ENCODE measurements around the gene VPS13D. TPM values are rescaled to one million over a fixed set of nuclear protein-coding genes. Genes with fewer than 3 reads are reported as not detected.

VPS13D gene
- total and polyA plus RNA-seq, 10 donors = 10.1 to 108 (median 86.3) TPM

DNA sequence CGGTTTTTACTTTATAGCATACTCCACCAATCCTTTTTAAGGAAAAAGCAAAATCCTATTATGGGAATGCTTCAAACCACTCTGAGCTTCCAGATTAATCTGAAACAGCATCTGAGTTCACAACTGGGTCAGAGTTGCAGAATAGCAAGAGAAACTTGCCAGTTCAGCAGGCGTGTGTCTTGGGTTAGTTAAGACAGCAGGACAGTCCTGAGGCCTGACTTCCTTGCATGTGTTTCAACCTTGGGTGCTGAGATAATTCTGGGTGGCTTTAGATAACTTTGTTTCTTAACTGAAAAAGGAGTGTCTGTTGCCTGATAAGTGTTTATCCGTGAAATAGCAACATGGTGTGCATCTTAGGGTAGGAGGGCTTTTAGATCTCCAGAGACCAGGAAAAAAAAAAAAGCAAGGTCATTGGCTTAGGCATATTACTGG is 218.9 kb downstream of the VPS13D start:
- Histone ChIP-seq H3K36me3 (peaks cover 0 to 50% (median 2%) of the 10 kb centered on the region in 6 donors), H3K27ac (peak overlapping the region; percentile 18 to 80 (median 70)), H3K4me1 (peaks cover 20 to 61% (median 43%) of the 10 kb centered on the region in 6 donors), H3K9me3 (no peaks in the 10 kb centered on the region), H3K4me3 (no peak overlapping the region), H3K27me3 (replicated peaks in 1 of 7) (no peaks in the 10 kb centered on the region)
- 64 to 79% (median 70%) methylated on average over 3 of the region's 3 CpGs for WGBS, 5 donors
- intact Hi-C loops (cut with DNase I; ENCODE audit: low total_unique reads) = no loop called here
- DNase-seq = no peak
- TF ChIP-seq POLR2A (IDR thresholded peaks at IDR 0.05) = no peak
- no peak for TF ChIP-seq POLR2AphosphoS5 (IDR thresholded peaks at IDR 0.05)
- TF ChIP-seq, protein P1, sequence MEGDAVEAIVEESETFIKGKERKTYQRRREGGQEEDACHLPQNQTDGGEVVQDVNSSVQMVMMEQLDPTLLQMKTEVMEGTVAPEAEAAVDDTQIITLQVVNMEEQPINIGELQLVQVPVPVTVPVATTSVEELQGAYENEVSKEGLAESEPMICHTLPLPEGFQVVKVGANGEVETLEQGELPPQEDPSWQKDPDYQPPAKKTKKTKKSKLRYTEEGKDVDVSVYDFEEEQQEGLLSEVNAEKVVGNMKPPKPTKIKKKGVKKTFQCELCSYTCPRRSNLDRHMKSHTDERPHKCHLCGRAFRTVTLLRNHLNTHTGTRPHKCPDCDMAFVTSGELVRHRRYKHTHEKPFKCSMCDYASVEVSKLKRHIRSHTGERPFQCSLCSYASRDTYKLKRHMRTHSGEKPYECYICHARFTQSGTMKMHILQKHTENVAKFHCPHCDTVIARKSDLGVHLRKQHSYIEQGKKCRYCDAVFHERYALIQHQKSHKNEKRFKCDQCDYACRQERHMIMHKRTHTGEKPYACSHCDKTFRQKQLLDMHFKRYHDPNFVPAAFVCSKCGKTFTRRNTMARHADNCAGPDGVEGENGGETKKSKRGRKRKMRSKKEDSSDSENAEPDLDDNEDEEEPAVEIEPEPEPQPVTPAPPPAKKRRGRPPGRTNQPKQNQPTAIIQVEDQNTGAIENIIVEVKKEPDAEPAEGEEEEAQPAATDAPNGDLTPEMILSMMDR (IDR thresholded peaks at IDR 0.05 in 8 of 11, conservative IDR thresholded peaks at IDR 0.05 in 3 of 11) = no peak

DNA sequence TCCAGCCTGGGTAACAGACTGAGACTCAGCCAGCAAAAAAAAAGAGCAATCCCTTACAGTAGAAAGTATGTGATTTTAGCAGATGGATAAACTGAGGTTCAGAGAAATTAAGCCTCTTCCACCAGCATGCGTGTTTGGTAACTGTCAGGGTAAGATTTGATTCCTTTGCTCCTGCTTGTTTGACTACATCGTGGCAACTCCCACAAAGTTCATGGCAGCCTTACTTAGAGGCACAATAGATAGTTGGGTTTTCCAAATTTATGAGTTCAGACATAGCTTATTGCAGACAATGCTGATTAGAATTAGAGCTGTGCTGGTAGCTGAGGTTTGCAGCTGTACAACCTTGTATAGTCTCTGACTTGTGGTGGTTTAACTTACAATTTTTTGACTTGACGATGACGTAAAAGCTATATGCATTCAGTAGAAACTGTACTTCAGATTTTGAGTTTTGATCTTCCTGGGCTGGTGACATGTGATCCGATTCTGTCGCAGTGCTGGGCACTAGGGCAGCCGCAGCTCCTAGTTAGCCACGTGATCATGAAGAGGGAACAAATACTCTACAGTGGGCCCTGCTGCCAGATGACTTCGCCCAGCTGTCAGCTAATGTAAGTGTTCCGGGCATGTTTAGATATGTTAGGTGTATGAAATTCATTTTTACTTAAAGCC is 220.4 kb downstream of the VPS13D start:
- 88 to 94% (median 93%) methylated on average over 10 of the region's 10 CpGs for WGBS, 5 donors
- Histone ChIP-seq H3K27me3 (replicated peaks in 1 of 7) (no peaks in the 10 kb centered on the region), H3K4me1 (peaks cover 20 to 76% (median 54%) of the 10 kb centered on the region in 6 donors), H3K9me3 (no peaks in the 10 kb centered on the region), H3K36me3 (peaks cover 0 to 50% (median 2%) of the 10 kb centered on the region in 6 donors), H3K4me3 (peak overlapping the region in 1 of 8 donors; percentile 29), H3K27ac (peak overlapping the region in 7 of 8 donors; percentile 18 to 80 (median 71))
- TF ChIP-seq POLR2A (IDR thresholded peaks at IDR 0.05) (no peak), POLR2AphosphoS5 (IDR thresholded peaks at IDR 0.05) (no peak)
- TF ChIP-seq, protein P1 (IDR thresholded peaks at IDR 0.05 in 8 of 11, conservative IDR thresholded peaks at IDR 0.05 in 3 of 11) = no peak
- no peak for DNase-seq
- intact Hi-C loops (cut with DNase I; ENCODE audit: low total_unique reads) = no loop called here

DNA sequence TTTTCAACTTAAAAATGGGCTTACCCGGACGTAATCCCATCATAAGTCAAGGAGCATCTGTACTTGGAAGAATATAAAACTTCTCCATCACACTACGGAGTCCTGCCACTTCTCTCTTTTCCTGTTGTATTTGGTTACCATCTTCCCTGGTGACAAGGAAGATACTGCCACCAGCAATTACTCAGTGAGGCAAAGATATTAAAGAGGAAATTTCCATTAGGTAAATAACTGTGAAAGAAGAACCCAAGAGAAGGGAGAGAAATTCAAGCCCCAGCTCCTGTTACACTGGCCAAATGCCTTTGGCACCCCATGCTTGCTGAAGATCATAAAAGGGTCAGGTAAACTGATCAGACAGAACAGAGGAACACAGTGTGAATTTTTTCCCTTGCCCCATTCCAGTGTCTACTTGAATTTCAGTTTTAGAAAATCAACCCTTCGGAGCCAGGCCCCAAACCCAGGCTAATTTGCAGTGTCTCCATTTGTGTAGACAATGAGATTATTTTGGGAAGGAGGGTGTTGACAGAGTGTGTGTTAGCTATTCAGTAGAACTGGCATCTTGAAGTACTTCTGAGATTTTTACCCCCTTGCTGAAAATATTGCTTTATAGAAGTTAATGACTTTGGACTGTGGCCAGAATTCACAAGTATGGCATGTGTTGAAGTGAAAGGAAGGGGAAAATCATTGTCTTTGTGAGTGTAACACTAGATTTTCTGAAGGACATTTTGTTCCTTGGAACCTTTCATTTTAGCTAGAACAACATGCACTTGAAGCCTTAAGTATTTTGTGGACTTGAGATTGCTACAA is 221.1 kb downstream of the VPS13D start:
- intact Hi-C loops (cut with DNase I; ENCODE audit: low total_unique reads) = no loop called here
- Histone ChIP-seq H3K9me3 (no peaks in the 10 kb centered on the region), H3K27me3 (replicated peaks in 1 of 7) (no peaks in the 10 kb centered on the region), H3K36me3 (peaks cover 0 to 51% (median 3%) of the 10 kb centered on the region in 6 donors), H3K4me3 (no peak overlapping the region), H3K4me1 (peaks cover 20 to 80% (median 56%) of the 10 kb centered on the region in 6 donors), H3K27ac (peak overlapping the region in 4 of 8 donors; percentile 9 to 80 (median 20))
- DNase-seq = no peak
- TF ChIP-seq POLR2A (IDR thresholded peaks at IDR 0.05) = no peak
- no peak for TF ChIP-seq POLR2AphosphoS5 (IDR thresholded peaks at IDR 0.05)
- TF ChIP-seq, protein P1 (IDR thresholded peaks at IDR 0.05 in 8 of 11, conservative IDR thresholded peaks at IDR 0.05 in 3 of 11) = no peak
- 94 to 97% (median 96%) methylated on average over 4 of the region's 4 CpGs for WGBS, 5 donors

DNA sequence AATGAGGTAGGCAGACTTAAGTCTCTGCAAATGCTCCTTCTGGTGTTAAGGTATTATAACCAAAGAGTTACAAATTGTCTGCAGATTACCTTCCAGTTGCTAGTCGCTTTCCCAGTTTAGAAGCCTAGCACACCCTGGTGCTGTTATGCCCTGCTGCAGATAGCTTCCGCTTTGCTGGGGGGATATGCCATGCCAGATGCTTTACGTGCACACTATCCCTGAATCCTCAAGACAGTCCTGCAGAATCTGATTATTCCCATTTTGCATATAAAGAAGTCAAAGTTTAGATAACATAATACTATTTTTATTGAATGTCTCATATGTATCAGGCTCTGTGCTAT is 221.7 kb downstream of the VPS13D start:
- Histone ChIP-seq H3K9me3 (no peaks in the 10 kb centered on the region), H3K36me3 (peaks cover 0 to 54% (median 9%) of the 10 kb centered on the region in 6 donors), H3K27me3 (replicated peaks in 1 of 7) (no peaks in the 10 kb centered on the region), H3K4me1 (peaks cover 20 to 84% (median 56%) of the 10 kb centered on the region in 6 donors), H3K4me3 (no peak overlapping the region), H3K27ac (peak overlapping the region in 1 of 8 donors; percentile 80)
- 94 to 99% (median 96%) methylated on average over 3 of the region's 3 CpGs for WGBS, 5 donors
- intact Hi-C loops (cut with DNase I; ENCODE audit: low total_unique reads) = no loop called here
- TF ChIP-seq, protein P1 (IDR thresholded peaks at IDR 0.05 in 8 of 11, conservative IDR thresholded peaks at IDR 0.05 in 3 of 11) = no peak
- TF ChIP-seq POLR2A (IDR thresholded peaks at IDR 0.05) (no peak), POLR2AphosphoS5 (IDR thresholded peaks at IDR 0.05) (no peak)
- no peak for DNase-seq
